CD4-positive, alpha-beta T cell treated with Interleukin-2 at 100 ng/mL for 4 hours (primary cell): ENCODE measurements around the gene POLD2.

ENCODE experiments used
- DNase-seq: peaks from one replicate; pipeline ENCODE4 v3.0.0-alpha.2; 2020; ENCODE audit warnings: low spot score

POLD2 gene

DNA sequence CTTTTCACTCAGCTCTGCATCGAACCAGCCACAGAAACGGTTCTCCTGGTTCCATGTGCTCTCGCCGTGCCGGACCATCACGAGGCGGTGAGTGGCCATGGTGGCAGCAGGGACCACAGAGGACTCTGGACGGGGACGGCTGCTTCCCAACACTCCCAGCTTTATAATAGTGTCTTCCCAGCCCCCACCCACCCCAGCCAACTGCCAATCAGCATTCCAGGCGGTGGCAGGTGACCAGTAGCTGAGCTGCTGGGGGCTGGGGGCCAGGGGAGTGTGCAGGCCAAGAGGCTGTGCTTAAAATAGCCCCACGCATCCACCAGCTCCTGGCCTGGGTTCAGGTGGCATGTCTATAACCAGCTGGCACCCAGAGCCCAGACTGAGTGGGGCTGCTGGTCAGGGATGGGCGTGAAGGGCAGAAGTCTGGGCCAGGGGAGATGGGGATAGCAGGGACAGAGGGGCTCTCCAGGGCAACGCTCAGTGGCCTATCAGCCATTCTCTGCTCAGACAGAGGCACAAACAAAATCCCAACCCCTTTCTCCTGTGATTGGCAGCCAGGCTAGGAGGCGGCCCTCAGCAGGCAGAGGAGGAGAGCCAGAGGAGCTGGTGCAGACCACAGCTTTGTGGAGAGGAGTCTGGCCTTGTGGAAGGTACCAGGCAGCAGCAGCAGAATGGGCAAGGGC, 57.8 kb downstream of the POLD2 start, which contains the start of gene PGAM2:
TSS of gene PGAM2 (minus strand) at position 137 of the 680 bp plus-strand sequence. CDS start at position 99, 38 bp downstream.
- DNase-seq, result no peak

DNA sequence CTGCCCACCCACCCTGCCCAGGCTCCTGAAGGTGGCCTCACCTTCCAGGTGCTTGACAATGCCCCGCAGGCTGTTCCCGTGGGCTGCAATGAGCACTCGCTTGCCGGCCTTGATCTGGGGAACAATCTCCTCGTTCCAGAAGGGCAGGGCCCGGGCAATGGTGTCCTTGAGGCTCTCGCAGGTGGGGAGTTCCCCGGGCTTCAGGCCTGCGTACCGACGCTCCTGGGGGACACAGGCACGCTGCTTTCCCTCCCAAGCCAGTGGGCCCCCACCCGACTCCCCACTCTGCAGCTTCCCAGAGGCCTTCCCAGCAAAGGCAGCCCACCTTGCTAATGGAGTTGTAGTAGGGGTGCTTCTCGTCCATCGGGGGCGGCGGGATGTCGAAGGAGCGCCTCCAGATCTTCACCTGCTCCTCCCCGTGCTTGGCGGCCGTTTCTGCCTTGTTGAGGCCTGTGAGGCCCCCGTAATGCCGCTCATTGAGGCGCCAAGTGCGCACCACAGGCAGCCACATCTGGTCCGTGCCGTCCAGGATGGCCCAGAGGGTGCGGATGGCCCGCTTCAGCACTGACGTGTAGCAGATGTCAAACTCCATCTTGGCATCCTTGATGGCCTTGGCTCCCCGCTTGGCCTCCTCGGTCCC, 58.4 kb downstream of the POLD2 start:
- DNase-seq, result no peak
